C1 segment of cervical spinal cord (tissue), 14 donors: ENCODE measurements around the gene ERBB3.
"Not testable (repeated sequence)": the region's sequence is repeated elsewhere in the genome, so short reads cannot be mapped to it uniquely, and the experiment has no call there.

Experiments
- DNase-seq, 14 donors: peaks; one replicate each; lab custom pipeline; 2025; lab: John Stamatoyannopoulos, UW

The ERBB3 gene

GRCh38 chr12:56110571-56110970 is 30.6 kb downstream of the ERBB3 start:
- no peak for DNase-seq

- DNase-seq: no peak
Observed at GRCh38 chr12:56114084-56114483, 34.1 kb downstream of the ERBB3 start.

GRCh38 chr12:56115329-56115728 is 35.4 kb downstream of the ERBB3 start:
- DNase-seq: peak in 1 of 14 donors; percentile 12

- DNase-seq: peak; percentile 47 to 96 (median 89)
Observed at GRCh38 chr12:56116267-56117081, 36.5 kb downstream of the ERBB3 start, which contains the start of gene RPL41. RPL41 (plus strand) TSS chr12:56116633.

- DNase-seq: not testable (repeated sequence)
Observed at GRCh38 chr12:56117082-56117706, 37.2 kb downstream of the ERBB3 start.

- DNase-seq: peak; percentile 66 to 98 (median 94)
Observed at GRCh38 chr12:56117778-56118687, 38.1 kb downstream of the ERBB3 start, which contains the start of gene ZC3H10. ZC3H10 (plus strand) TSS chr12:56118266; CDS start chr12:56120563, 2,297 bp downstream.

GRCh38 chr12:56118688-56119357 is 38.9 kb downstream of the ERBB3 start:
- DNase-seq: no peak

GRCh38 chr12:56119361-56119796 is 39.4 kb downstream of the ERBB3 start:
- DNase-seq: peak in 10 of 14 donors; percentile 8 to 53 (median 30)

- DNase-seq: no peak
Observed at GRCh38 chr12:56120158-56120846, 40.3 kb downstream of the ERBB3 start.

GRCh38 chr12:56121204-56121870 is 41.4 kb downstream of the ERBB3 start:
- DNase-seq: no peak

- no peak for DNase-seq
Observed at GRCh38 chr12:56122637-56123036, 42.7 kb downstream of the ERBB3 start.

- DNase-seq: no peak
Observed at GRCh38 chr12:56124133-56124532, 44.2 kb downstream of the ERBB3 start.

GRCh38 chr12:56126732-56127239 is 46.8 kb downstream of the ERBB3 start:
- no peak for DNase-seq

- no peak for DNase-seq
Observed at GRCh38 chr12:56127485-56127887, 47.5 kb downstream of the ERBB3 start.

GRCh38 chr12:56127888-56128669 is 48.1 kb downstream of the ERBB3 start, which contains the start of gene ESYT1:
ESYT1 (plus strand) TSS chr12:56128267; CDS start chr12:56128320, 53 bp downstream.
- DNase-seq: peak; percentile 51 to 100 (median 94)

- peak in 6 of 14 donors; percentile 27 to 45 (median 40) for DNase-seq
Observed at GRCh38 chr12:56128670-56129205, 48.8 kb downstream of the ERBB3 start.

- peak in 9 of 14 donors; percentile 10 to 44 (median 33) for DNase-seq
Observed at GRCh38 chr12:56129206-56129941, 49.4 kb downstream of the ERBB3 start.
